DND-41 (cell line): ENCODE measurements around the gene JAKMIP2.

ENCODE experiments used
- ATAC-seq: fragments of 200-7000 bp; cut with Tn5 transposase; 3 replicates; pipeline ENCODE4 v1.9.1; 2021; ENCODE audit warnings: low read depth; ENCODE audit not compliant: insufficient read depth
- DNase-seq: peaks from one replicate; pipeline ENCODE4 v3.0.0-alpha.2; 2020
- H2AFZ ChIP-seq: 2 replicates; pipeline ENCODE4 v1.6.0; 2012; ENCODE audit warnings: low read depth, low read length
- H3K27ac ChIP-seq: 2 replicates; pipeline ENCODE4 v1.5.1; 2012; ENCODE audit warnings: low read length, inconsistent platforms
- H3K27me3 ChIP-seq: fragments of 200-600 bp; sonication (generic); 2 replicates; pipeline ENCODE4 v1.6.0; 2012; ENCODE audit warnings: low read length, mild to moderate bottlenecking, inconsistent platforms; ENCODE audit not compliant: insufficient read depth, poor library complexity
- H3K36me3 ChIP-seq: 2 replicates; pipeline ENCODE4 v1.5.1; 2012; ENCODE audit warnings: low read length, inconsistent platforms; ENCODE audit not compliant: insufficient read depth
- H3K4me1 ChIP-seq: 2 replicates; pipeline ENCODE4 v1.5.1; 2012; ENCODE audit warnings: mild to moderate bottlenecking, low read length; ENCODE audit not compliant: insufficient read depth
- H3K4me2 ChIP-seq: 2 replicates; pipeline ENCODE4 v1.6.0; 2012; ENCODE audit warnings: mild to moderate bottlenecking, moderate library complexity, low read length, inconsistent platforms; ENCODE audit not compliant: insufficient read depth
- H3K4me3 ChIP-seq, 2 experiments: fragments of 200-600 bp in 1 of 2; shearing (Covaris generic) in 1 of 2; 2 replicates each; pipeline ENCODE4 v1.5.1; 2012 to 2016; ENCODE audit warnings: inconsistent platforms in 2 of 2, low read length in 2 of 2, mild to moderate bottlenecking in 2 of 2, low read depth in 1 of 2, moderate library complexity in 1 of 2
- H3K79me2 ChIP-seq: 2 replicates; pipeline ENCODE4 v1.6.0; 2012; ENCODE audit warnings: low read length, inconsistent platforms; ENCODE audit not compliant: insufficient read depth
- H3K9ac ChIP-seq: 2 replicates; pipeline ENCODE4 v1.6.0; 2012; ENCODE audit warnings: low read depth, mild to moderate bottlenecking, inconsistent platforms, low read length, moderate library complexity
- H3K9me3 ChIP-seq: 2 replicates; pipeline ENCODE4 v1.5.1; 2012; ENCODE audit warnings: low read length, moderate library complexity, mild to moderate bottlenecking, inconsistent platforms; ENCODE audit not compliant: insufficient read depth, severe bottlenecking
- H4K20me1 ChIP-seq: 2 replicates; pipeline ENCODE4 v1.6.0; 2012; ENCODE audit warnings: low read length; ENCODE audit not compliant: insufficient read depth
- EZH2 ChIP-seq: IDR thresholded peaks from 3 replicates; pipeline ENCODE4 v1.6.1; 2012; ENCODE audit warnings: borderline replicate concordance, low read depth, mild to moderate bottlenecking, moderate library complexity, low read length, inconsistent platforms; ENCODE audit not compliant: severe bottlenecking
- TF ChIP-seq, protein P1 (sequence below): IDR thresholded peaks from 2 replicates; pipeline ENCODE4 v1.5.1; 2012; ENCODE audit warnings: borderline replicate concordance, low read length, moderate library complexity, mild to moderate bottlenecking; ENCODE audit not compliant: poor library complexity, severe bottlenecking; ENCODE audit errors: extremely low read depth

Gene JAKMIP2

DNA sequence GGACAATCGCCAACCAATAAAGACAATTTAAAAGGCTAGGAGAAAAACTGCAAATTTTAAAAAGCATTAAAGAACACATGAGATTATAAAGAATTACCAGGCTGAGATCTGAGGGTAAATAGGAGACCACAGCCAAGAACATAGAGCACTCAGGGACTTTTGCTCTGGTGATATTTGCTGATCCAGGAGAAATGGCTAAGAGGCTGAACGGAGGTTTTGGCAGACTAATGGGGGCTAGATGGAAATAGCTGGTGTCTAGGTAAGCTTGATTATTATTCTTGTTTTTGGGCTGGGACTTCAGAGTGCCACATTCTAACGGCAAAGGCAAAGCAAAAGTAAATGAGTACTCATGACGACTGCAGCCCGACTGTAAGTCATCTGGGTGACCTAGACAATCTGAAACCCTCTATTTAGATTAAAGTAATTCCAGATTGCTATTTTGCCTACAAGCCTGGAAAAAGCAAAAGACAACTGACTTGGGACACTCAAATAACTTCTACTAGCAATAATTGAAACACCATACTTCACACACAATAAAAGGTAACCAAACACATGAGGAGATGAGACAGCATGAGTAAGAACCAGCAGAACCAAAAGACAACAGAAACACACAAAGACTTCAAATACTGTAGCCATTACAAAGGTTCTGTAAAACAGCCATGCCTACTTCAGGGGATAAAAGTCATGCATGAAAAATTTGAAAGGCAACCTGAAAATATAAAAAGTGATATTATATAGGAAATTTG is 68.8 kb downstream of the JAKMIP2 start:
- ATAC-seq: no peak
- H3K36me3 ChIP-seq: no peaks in the 10 kb centered on the region
- no peak for DNase-seq
- H3K4me1 ChIP-seq: no peaks in the 10 kb centered on the region
- H3K4me3 ChIP-seq: no peak overlapping the region
- TF ChIP-seq, protein P1, sequence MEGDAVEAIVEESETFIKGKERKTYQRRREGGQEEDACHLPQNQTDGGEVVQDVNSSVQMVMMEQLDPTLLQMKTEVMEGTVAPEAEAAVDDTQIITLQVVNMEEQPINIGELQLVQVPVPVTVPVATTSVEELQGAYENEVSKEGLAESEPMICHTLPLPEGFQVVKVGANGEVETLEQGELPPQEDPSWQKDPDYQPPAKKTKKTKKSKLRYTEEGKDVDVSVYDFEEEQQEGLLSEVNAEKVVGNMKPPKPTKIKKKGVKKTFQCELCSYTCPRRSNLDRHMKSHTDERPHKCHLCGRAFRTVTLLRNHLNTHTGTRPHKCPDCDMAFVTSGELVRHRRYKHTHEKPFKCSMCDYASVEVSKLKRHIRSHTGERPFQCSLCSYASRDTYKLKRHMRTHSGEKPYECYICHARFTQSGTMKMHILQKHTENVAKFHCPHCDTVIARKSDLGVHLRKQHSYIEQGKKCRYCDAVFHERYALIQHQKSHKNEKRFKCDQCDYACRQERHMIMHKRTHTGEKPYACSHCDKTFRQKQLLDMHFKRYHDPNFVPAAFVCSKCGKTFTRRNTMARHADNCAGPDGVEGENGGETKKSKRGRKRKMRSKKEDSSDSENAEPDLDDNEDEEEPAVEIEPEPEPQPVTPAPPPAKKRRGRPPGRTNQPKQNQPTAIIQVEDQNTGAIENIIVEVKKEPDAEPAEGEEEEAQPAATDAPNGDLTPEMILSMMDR: no peak
- no peak for TF ChIP-seq EZH2
- H3K9ac ChIP-seq: no peak overlapping the region
- no peak overlapping the region for H3K4me2 ChIP-seq
- no peak overlapping the region for H2AFZ ChIP-seq
- no peaks in the 10 kb centered on the region for H4K20me1 ChIP-seq
- no peak overlapping the region for H3K27ac ChIP-seq
- no peaks in the 10 kb centered on the region for H3K79me2 ChIP-seq
- H3K27me3 ChIP-seq: no peaks in the 10 kb centered on the region
- H3K9me3 ChIP-seq: no peaks in the 10 kb centered on the region

DNA sequence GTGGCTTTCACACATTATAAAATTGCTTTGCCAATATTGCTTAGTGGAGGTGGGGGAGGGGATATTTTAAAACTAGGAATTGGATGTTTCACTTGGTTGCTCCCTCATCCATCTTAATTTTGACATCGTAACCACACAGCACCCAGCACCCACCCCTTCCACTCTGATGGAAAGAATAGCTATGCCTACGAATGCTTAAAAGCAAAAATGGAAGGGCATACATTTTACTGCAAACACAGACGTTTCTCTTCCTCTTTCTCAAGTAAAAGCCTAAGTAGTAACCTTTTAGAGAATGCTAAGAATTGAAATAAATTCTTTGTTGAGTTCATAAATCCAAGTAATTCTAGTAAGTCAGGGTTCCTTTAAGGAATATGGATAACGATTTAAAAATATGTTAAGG is 69.9 kb downstream of the JAKMIP2 start:
- no peak for ATAC-seq
- no peak overlapping the region for H3K4me2 ChIP-seq
- no peaks in the 10 kb centered on the region for H3K9me3 ChIP-seq
- H3K27me3 ChIP-seq: no peaks in the 10 kb centered on the region
- no peak overlapping the region for H3K9ac ChIP-seq
- H3K79me2 ChIP-seq: no peaks in the 10 kb centered on the region
- no peak for DNase-seq
- no peak overlapping the region for H3K27ac ChIP-seq
- H2AFZ ChIP-seq: no peak overlapping the region
- no peak overlapping the region for H3K4me3 ChIP-seq
- no peaks in the 10 kb centered on the region for H3K4me1 ChIP-seq
- H4K20me1 ChIP-seq: no peaks in the 10 kb centered on the region
- H3K36me3 ChIP-seq: no peaks in the 10 kb centered on the region
- TF ChIP-seq, protein P1: no peak
- no peak for TF ChIP-seq EZH2

DNA sequence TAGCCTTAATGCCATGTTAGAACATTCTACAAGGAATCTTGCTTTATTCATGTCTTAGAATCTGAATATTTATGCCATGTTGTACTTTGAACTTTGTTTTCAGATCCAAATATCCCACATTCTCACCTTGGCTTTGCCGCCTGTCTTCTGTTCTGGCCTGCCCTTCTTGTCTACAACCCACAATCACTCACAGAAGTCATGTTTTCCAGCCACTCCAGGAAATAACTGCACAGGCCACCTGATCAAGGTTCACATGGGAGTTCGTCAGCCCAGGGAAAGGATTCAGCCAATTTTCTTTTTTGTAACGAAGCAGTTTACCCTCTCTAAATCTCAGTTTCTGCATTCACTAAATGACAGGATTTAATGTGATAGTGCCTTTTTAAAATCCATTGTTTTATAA is 70.5 kb downstream of the JAKMIP2 start:
- Histone ChIP-seq H3K9me3 (no peaks in the 10 kb centered on the region), H3K4me2 (no peak overlapping the region), H3K4me1 (no peaks in the 10 kb centered on the region), H2AFZ (no peak overlapping the region), H3K9ac (no peak overlapping the region), H3K79me2 (no peaks in the 10 kb centered on the region), H3K27ac (no peak overlapping the region), H3K36me3 (no peaks in the 10 kb centered on the region), H3K27me3 (no peaks in the 10 kb centered on the region), H4K20me1 (no peaks in the 10 kb centered on the region), H3K4me3 (no peak overlapping the region)
- TF ChIP-seq, protein P1: no peak
- TF ChIP-seq EZH2: no peak
- no peak for ATAC-seq
- DNase-seq: no peak

DNA sequence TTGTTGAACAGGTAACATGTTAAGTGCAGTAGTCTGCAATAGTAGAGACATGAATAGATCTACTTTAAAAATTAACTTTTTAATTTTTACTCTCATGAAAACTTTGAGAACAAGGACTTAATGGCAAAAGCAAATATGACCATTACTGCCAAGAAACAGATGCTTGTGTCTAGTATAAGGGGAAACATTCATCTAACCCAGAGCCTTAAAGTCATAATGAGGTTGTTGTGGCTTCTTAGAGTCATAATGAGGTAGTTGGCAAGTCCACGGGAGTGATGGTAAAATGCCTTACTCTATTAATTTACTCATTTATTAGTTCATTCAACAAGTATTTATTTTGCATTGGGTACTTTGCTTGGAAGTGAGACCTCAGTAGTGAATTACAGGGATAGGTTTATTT is 71.5 kb downstream of the JAKMIP2 start:
- DNase-seq (no peak), ATAC-seq (no peak)
- no peaks in the 10 kb centered on the region for H3K79me2 ChIP-seq
- H3K9ac ChIP-seq: no peak overlapping the region
- H4K20me1 ChIP-seq: no peaks in the 10 kb centered on the region
- H3K27ac ChIP-seq: no peak overlapping the region
- H2AFZ ChIP-seq: no peak overlapping the region
- H3K4me1 ChIP-seq: no peaks in the 10 kb centered on the region
- no peak for TF ChIP-seq EZH2
- TF ChIP-seq, protein P1: no peak
- no peaks in the 10 kb centered on the region for H3K9me3 ChIP-seq
- no peaks in the 10 kb centered on the region for H3K27me3 ChIP-seq
- no peaks in the 10 kb centered on the region for H3K36me3 ChIP-seq
- H3K4me2 ChIP-seq: no peak overlapping the region
- H3K4me3 ChIP-seq: no peak overlapping the region
